Prostate gland (tissue), 2 donors: ENCODE results near the gene NPTX1. TPM values are rescaled to one million over a fixed set of nuclear protein-coding genes. Genes with fewer than 3 reads are reported as not detected.

Source experiments
- DNase-seq: peaks from one replicate; pipeline ENCODE4 v3.0.0-alpha.2; 2019; ENCODE audit warnings: low spot score
- H3K27ac ChIP-seq, 2 donors: fragments of 200-600 bp; sonication (generic); 2 replicates each; pipeline ENCODE4 v1.5.1; 2017 to 2019
- H3K27me3 ChIP-seq: fragments of 200-600 bp; sonication (generic); replicated peaks from 2 replicates; pipeline ENCODE4 v1.5.1; 2019; ENCODE audit not compliant: insufficient read depth
- H3K36me3 ChIP-seq, 2 donors: fragments of 200-600 bp; sonication (generic); 1 replicate in 1 of 2; 2 replicates in 1 of 2; pipeline versions ENCODE4 v1.5.1 to v1.8.1; 2017 to 2019
- H3K4me1 ChIP-seq: fragments of 200-600 bp; sonication (generic); replicated peaks from 2 replicates; pipeline ENCODE4 v1.5.1; 2019
- H3K4me3 ChIP-seq, 2 donors: fragments of 200-600 bp; sonication (generic); 2 replicates each; pipeline ENCODE4 v1.5.1; 2017 to 2019
- H3K9me3 ChIP-seq: fragments of 200-600 bp; sonication (generic); 2 replicates; pipeline ENCODE4 v1.5.1; 2017
- CTCF ChIP-seq, 4 experiments: fragments of 200-600 bp in 2 of 4; fragments of 450-650 bp in 2 of 4; sonication (generic) in 2 of 4; IDR thresholded peaks; 1 replicate in 3 of 4; 2 replicates in 1 of 4; pipeline ENCODE4 v1.5.1; 2016 to 2019; ENCODE audit warnings: antibody characterized with exemption in 4 of 4, mild to moderate bottlenecking in 2 of 4, moderate library complexity in 2 of 4
- POLR2A ChIP-seq: fragments of 450-650 bp; IDR thresholded peaks from one replicate; pipeline ENCODE4 v1.6.1; 2016; ENCODE audit warnings: antibody characterized with exemption, mild to moderate bottlenecking
- POLR2AphosphoS5 ChIP-seq: sonication (generic); formaldehyde crosslinking; IDR thresholded peaks from one replicate; pipeline ENCODE4 v1.6.1; 2017; ENCODE audit warnings: antibody characterized with exemption
- WGBS: methylation state at CpG from one replicate; pipeline ENCODE4 v1.1.5; 2018; 5-methylcytosine and 5-hydroxymethylcytosine counted together
- intact Hi-C: fragments of 100-400 bp; cut with DNase I; formaldehyde crosslinking; loops from one replicate; pipeline ENCODE4 v1.14.2; 2022
- total RNA-seq, 2 donors: library from RNA; depleted of rRNA; stranded (reverse); fragments of >200 nt; gene quantifications; one replicate each; pipeline ENCODE4 v1.1.0, GENCODE V29; 2016

Gene NPTX1
- total RNA-seq, 2 donors from 2014 or later: 0.34 to 0.73 TPM

GRCh38 chr17:80492343-80493136 lies 16.1 kb upstream of the NPTX1 start:
- DNase-seq: no peak
- intact Hi-C loops: no loop called here
- H3K4me3 ChIP-seq: no peak overlapping the region
- WGBS: 68% methylated on average over 21 of the region's 21 CpGs
- no peak overlapping the region for H3K27ac ChIP-seq
- no peaks in the 10 kb centered on the region for H3K9me3 ChIP-seq
- TF ChIP-seq POLR2AphosphoS5 (no peak), POLR2A (no peak), CTCF (IDR thresholded peaks at IDR 0.05) (no peak)
- no peaks in the 10 kb centered on the region for H3K36me3 ChIP-seq
- H3K4me1 ChIP-seq: no peaks in the 10 kb centered on the region
- peaks cover 7% of the 10 kb centered on the region for H3K27me3 ChIP-seq

GRCh38 chr17:80491478-80492342 lies 15.3 kb upstream of the NPTX1 start:
- no peak for DNase-seq
- TF ChIP-seq POLR2AphosphoS5 (no peak), CTCF (IDR thresholded peaks at IDR 0.05) (no peak), POLR2A (no peak)
- intact Hi-C loops: no loop called here
- no peaks in the 10 kb centered on the region for H3K9me3 ChIP-seq
- peaks cover 7% of the 10 kb centered on the region for H3K27me3 ChIP-seq
- H3K4me3 ChIP-seq: no peak overlapping the region
- H3K27ac ChIP-seq: no peak overlapping the region
- WGBS: 40% methylated on average over 21 of the region's 21 CpGs
- H3K4me1 ChIP-seq: no peaks in the 10 kb centered on the region
- H3K36me3 ChIP-seq: no peaks in the 10 kb centered on the region

GRCh38 chr17:80487511-80487910 lies 11.1 kb upstream of the NPTX1 start:
- Histone ChIP-seq H3K27ac (no peak overlapping the region), H3K27me3 (peaks cover 9% of the 10 kb centered on the region), H3K9me3 (no peaks in the 10 kb centered on the region), H3K4me1 (no peaks in the 10 kb centered on the region), H3K36me3 (no peaks in the 10 kb centered on the region), H3K4me3 (no peak overlapping the region)
- intact Hi-C loops: no loop called here
- WGBS: 46% methylated on average over 6 of the region's 7 CpGs
- TF ChIP-seq POLR2AphosphoS5: no peak
- no peak for TF ChIP-seq POLR2A
- TF ChIP-seq CTCF (IDR thresholded peaks at IDR 0.05): no peak
- no peak for DNase-seq

GRCh38 chr17:80486692-80487091 lies 10.3 kb upstream of the NPTX1 start:
- H3K27me3 ChIP-seq: peaks cover 16% of the 10 kb centered on the region
- no peak overlapping the region for H3K27ac ChIP-seq
- H3K36me3 ChIP-seq: no peaks in the 10 kb centered on the region
- 44% methylated on average over 17 of the region's 17 CpGs for WGBS
- H3K4me1 ChIP-seq: no peaks in the 10 kb centered on the region
- intact Hi-C loops: no loop called here
- no peaks in the 10 kb centered on the region for H3K9me3 ChIP-seq
- TF ChIP-seq POLR2AphosphoS5: no peak
- TF ChIP-seq CTCF (IDR thresholded peaks at IDR 0.05): no peak
- no peak for TF ChIP-seq POLR2A
- no peak for DNase-seq
- H3K4me3 ChIP-seq: no peak overlapping the region
